ENCODE data around the gene CRIM1.
"Not testable (repeated sequence)": the region's sequence is repeated elsewhere in the genome, so short reads cannot be mapped to it uniquely, and the experiment has no call there.

CRIM1 gene

DNA sequence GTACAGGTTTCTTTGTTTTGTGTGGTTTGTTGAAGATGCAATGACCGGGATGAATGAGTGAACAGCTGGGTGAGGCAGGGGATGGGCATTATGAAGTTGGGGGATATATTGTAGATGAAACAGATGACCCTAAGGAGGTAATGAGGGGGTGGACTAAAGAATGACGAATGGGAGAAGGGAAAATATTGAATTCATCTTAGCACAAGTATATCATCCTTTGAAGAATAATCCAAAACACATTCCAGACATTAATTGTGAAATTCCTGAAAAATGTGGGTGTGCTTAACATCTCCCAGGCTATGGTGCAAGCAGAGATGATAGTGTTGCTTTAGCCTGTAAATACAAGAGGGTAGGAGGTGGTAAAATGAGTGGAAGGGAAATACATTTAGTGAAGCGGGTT, 5.8 kb downstream of the CRIM1 start:
- H3K27me3 ChIP-seq (ENCODE audit: insufficient read depth, low read length, poor library complexity, severe bottlenecking) = no peaks in the 10 kb centered on the region
- H3K9me2 ChIP-seq (replicated peaks; ENCODE audit: low read depth, low read length) = no peaks in the 10 kb centered on the region
- H3F3A ChIP-seq (ENCODE audit: low read depth) = no peaks in the 10 kb centered on the region
- no peak overlapping the region for H3K4me3 ChIP-seq (ENCODE audit: low read length, poor library complexity, severe bottlenecking)
- no peak for TF ChIP-seq EZH2phosphoT487 (IDR thresholded peaks at IDR 0.05; ENCODE audit: borderline replicate concordance)
- TF ChIP-seq, protein P1, sequence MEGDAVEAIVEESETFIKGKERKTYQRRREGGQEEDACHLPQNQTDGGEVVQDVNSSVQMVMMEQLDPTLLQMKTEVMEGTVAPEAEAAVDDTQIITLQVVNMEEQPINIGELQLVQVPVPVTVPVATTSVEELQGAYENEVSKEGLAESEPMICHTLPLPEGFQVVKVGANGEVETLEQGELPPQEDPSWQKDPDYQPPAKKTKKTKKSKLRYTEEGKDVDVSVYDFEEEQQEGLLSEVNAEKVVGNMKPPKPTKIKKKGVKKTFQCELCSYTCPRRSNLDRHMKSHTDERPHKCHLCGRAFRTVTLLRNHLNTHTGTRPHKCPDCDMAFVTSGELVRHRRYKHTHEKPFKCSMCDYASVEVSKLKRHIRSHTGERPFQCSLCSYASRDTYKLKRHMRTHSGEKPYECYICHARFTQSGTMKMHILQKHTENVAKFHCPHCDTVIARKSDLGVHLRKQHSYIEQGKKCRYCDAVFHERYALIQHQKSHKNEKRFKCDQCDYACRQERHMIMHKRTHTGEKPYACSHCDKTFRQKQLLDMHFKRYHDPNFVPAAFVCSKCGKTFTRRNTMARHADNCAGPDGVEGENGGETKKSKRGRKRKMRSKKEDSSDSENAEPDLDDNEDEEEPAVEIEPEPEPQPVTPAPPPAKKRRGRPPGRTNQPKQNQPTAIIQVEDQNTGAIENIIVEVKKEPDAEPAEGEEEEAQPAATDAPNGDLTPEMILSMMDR (conservative IDR thresholded peaks at IDR 0.05; ENCODE audit: low read length) = no peak
- no peaks in the 10 kb centered on the region for H3K36me3 ChIP-seq (ENCODE audit: insufficient read depth, low read length)
- H3K9ac ChIP-seq (ENCODE audit: low read depth, low read length, poor library complexity, severe bottlenecking) = no peak overlapping the region
- H3K79me2 ChIP-seq (ENCODE audit: insufficient read depth, low read length) = no peaks in the 10 kb centered on the region
- peaks cover 8% of the 10 kb centered on the region for H3K4me1 ChIP-seq (ENCODE audit: insufficient read depth, low read length, poor library complexity, severe bottlenecking)
- H3K9me3 ChIP-seq (ENCODE audit: insufficient read depth, low read depth, low read length) = no peaks in the 10 kb centered on the region
- no peak overlapping the region for H2AFZ ChIP-seq (ENCODE audit: low read length)
- no peaks in the 10 kb centered on the region for H4K20me1 ChIP-seq (ENCODE audit: insufficient read depth, low read length, poor library complexity, severe bottlenecking)
- no peak overlapping the region for H3K4me2 ChIP-seq (ENCODE audit: low read depth, low read length, poor library complexity, severe bottlenecking)

DNA sequence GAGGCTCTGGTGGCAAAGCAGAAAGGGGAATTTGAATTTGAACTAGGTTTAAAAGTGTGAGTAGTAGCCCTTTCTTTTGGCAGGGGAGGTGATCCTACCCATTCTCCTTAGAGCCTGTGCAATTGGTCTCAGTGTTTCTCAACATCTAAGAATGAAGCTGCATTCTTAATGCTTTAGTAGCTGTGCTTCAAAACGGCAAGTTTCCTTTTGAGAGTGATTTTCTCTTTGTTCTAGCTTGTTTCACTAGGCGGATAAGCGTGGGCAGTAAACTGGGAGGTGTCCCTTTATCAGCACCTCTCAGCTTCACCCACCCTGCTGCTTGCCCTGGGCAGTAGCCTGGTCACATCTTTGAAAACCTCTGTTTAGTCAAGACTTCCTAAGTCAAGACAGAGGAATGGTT, 6.7 kb downstream of the CRIM1 start:
- Histone ChIP-seq H4K20me1 (ENCODE audit: insufficient read depth, low read length, poor library complexity, severe bottlenecking) (no peaks in the 10 kb centered on the region), H3K9ac (ENCODE audit: low read depth, low read length, poor library complexity, severe bottlenecking) (no peak overlapping the region), H3K79me2 (ENCODE audit: insufficient read depth, low read length) (no peaks in the 10 kb centered on the region)

DNA sequence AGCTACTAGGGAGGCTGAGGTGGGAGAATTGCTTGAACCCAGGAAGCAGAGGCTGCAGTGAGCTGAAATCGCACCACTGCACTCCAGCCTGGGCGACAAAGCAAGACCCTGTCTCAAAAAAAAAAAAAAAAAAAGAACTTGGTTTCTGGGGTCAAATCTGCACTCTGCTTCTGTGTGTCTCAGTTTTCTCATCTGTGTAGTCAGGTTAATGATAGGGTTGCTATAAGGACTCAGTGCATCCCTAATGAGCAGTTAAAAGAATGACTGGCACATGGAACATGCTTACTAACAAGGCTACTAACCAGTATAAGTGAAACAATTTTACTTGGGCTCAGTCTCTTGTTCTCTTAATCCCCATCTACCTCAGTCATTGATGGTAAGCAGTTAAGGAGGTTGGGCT, 7.5 kb downstream of the CRIM1 start:
- H4K20me1 ChIP-seq (ENCODE audit: insufficient read depth, low read length, poor library complexity, severe bottlenecking); H3K4me3 ChIP-seq (ENCODE audit: low read length, poor library complexity, severe bottlenecking); H3K36me3 ChIP-seq (ENCODE audit: insufficient read depth, low read length); H3K9me2 ChIP-seq (replicated peaks; ENCODE audit: low read depth, low read length); H3K4me1 ChIP-seq (ENCODE audit: insufficient read depth, low read length, poor library complexity, severe bottlenecking); H3K79me2 ChIP-seq (ENCODE audit: insufficient read depth, low read length); H3F3A ChIP-seq (ENCODE audit: low read depth); H3K27me3 ChIP-seq (ENCODE audit: insufficient read depth, low read length, poor library complexity, severe bottlenecking); H3K4me2 ChIP-seq (ENCODE audit: low read depth, low read length, poor library complexity, severe bottlenecking); H2AFZ ChIP-seq (ENCODE audit: low read length); H3K9ac ChIP-seq (ENCODE audit: low read depth, low read length, poor library complexity, severe bottlenecking); H3K9me3 ChIP-seq (ENCODE audit: insufficient read depth, low read depth, low read length): not testable (repeated sequence)

More for the DNA sequence above, 6.7 kb downstream of the CRIM1 start:
- H3K9me2 ChIP-seq (replicated peaks; ENCODE audit: low read depth, low read length) = no peaks in the 10 kb centered on the region
- no peak overlapping the region for H3K4me3 ChIP-seq (ENCODE audit: low read length, poor library complexity, severe bottlenecking)
- no peak overlapping the region for H3K4me2 ChIP-seq (ENCODE audit: low read depth, low read length, poor library complexity, severe bottlenecking)
- H3K27me3 ChIP-seq (ENCODE audit: insufficient read depth, low read length, poor library complexity, severe bottlenecking) = no peaks in the 10 kb centered on the region
- H3F3A ChIP-seq (ENCODE audit: low read depth) = no peaks in the 10 kb centered on the region
- no peaks in the 10 kb centered on the region for H3K36me3 ChIP-seq (ENCODE audit: insufficient read depth, low read length)
- no peaks in the 10 kb centered on the region for H3K9me3 ChIP-seq (ENCODE audit: insufficient read depth, low read depth, low read length)
- TF ChIP-seq, protein P1 (conservative IDR thresholded peaks at IDR 0.05; ENCODE audit: low read length) = no peak
- TF ChIP-seq EZH2phosphoT487 (IDR thresholded peaks at IDR 0.05; ENCODE audit: borderline replicate concordance) = no peak
- H2AFZ ChIP-seq (ENCODE audit: low read length) = no peak overlapping the region
- peaks cover 5% of the 10 kb centered on the region for H3K4me1 ChIP-seq (ENCODE audit: insufficient read depth, low read length, poor library complexity, severe bottlenecking)

GRCh38 chr2:36366491-36367120, 11.0 kb downstream of the CRIM1 start:
- H3K36me3 ChIP-seq (ENCODE audit: insufficient read depth, low read length) = no peaks in the 10 kb centered on the region
- H3K9me3 ChIP-seq (ENCODE audit: insufficient read depth, low read depth, low read length) = no peaks in the 10 kb centered on the region
- no peaks in the 10 kb centered on the region for H3K27me3 ChIP-seq (ENCODE audit: insufficient read depth, low read length, poor library complexity, severe bottlenecking)
- no peak overlapping the region for H3K9ac ChIP-seq (ENCODE audit: low read depth, low read length, poor library complexity, severe bottlenecking)
- no peaks in the 10 kb centered on the region for H3K9me2 ChIP-seq (replicated peaks; ENCODE audit: low read depth, low read length)
- H3K4me3 ChIP-seq (ENCODE audit: low read length, poor library complexity, severe bottlenecking) = no peak overlapping the region
- H3K4me1 ChIP-seq (ENCODE audit: insufficient read depth, low read length, poor library complexity, severe bottlenecking) = peaks cover 10% of the 10 kb centered on the region
- H3K4me2 ChIP-seq (ENCODE audit: low read depth, low read length, poor library complexity, severe bottlenecking) = no peak overlapping the region
- H2AFZ ChIP-seq (ENCODE audit: low read length) = no peak overlapping the region
- H4K20me1 ChIP-seq (ENCODE audit: insufficient read depth, low read length, poor library complexity, severe bottlenecking) = no peaks in the 10 kb centered on the region
- H3K79me2 ChIP-seq (ENCODE audit: insufficient read depth, low read length) = no peaks in the 10 kb centered on the region
- no peaks in the 10 kb centered on the region for H3F3A ChIP-seq (ENCODE audit: low read depth)
- TF ChIP-seq EZH2phosphoT487 (IDR thresholded peaks at IDR 0.05; ENCODE audit: borderline replicate concordance) = no peak
- TF ChIP-seq, protein P1 (conservative IDR thresholded peaks at IDR 0.05; ENCODE audit: low read length) = no peak

All from Loucy (cell line).